NCI-H510A treated with DMSO at 0.1 percent for 48 hours (cell line): ENCODE results near the gene SDE2.
"Not testable (repeated sequence)": the region's sequence is repeated elsewhere in the genome, so short reads cannot be mapped to it uniquely, and the experiment has no call there.

Experiments
- DNase-seq: peaks from one replicate; lab custom pipeline; 2025; lab: John Stamatoyannopoulos, UW

Gene SDE2

DNA sequence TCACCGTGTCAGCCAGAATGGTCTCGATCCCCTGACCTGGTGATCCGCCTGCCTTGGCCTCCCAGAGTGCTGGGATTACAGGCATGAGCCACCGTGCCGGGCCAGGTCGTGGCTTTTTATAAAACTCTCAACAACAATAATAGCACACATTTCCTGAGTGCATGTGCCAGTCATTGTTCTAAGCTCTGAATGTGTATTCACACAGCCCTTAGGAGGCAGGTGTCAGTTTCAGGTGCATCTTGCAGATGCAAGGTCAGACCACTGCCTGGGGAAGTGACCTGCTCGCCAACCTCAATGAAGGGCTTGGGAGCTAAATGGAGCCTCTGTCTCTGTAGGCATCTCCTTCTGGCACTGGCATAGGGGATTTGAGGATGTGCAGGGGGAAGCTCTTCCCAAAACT is 56.6 kb downstream of the SDE2 start:
- peak; percentile 30 for DNase-seq

- no peak for DNase-seq
Measured at GRCh38 chr1:225941942-225942222, 57.3 kb downstream of the SDE2 start.

DNA sequence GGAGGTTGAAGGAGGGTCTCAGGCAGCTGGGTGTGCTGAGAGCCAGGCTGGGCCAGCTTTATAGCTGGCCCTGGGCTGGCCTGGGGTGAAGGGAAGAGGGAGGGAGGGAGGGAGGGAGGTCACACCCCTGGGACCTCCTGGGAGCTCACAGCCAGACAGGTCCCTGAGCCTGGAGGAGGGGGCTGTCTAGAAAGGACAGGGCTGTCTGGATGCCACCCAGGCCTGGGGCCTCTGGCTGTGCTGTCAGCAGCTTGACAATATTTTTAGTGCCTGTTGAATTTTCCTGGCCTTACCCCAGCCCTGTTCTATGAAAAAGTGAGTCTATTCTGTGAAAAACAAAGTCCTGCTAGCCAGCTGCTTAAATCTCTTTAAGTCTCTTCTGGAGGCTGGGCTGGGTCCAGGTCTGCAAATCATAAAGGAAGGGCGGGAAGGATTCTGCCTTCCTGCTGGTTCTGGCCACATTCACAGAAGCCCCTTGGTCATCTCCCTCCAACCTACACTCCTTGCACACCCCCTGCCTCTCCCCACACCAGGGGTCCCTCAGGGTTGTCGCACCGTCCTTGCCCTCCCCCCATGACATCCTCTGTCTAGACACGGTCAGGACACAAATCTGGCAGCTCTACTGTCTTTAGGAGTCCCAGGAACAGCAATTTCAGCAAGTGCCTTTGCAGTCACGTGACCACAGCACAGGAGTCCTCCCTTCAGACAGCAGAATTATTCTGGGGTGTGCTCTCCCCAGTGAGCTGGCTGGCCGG is 57.8 kb downstream of the SDE2 start, which contains the start of gene LEFTY2:
Gene LEFTY2, minus strand, starts transcription at position 34 of the 755 bp plus-strand sequence. CDS start 80 bp downstream, outside the sequence.
- no peak for DNase-seq

- no peak for DNase-seq
Measured at GRCh38 chr1:225940385-225941151, 58.6 kb downstream of the SDE2 start.

DNA sequence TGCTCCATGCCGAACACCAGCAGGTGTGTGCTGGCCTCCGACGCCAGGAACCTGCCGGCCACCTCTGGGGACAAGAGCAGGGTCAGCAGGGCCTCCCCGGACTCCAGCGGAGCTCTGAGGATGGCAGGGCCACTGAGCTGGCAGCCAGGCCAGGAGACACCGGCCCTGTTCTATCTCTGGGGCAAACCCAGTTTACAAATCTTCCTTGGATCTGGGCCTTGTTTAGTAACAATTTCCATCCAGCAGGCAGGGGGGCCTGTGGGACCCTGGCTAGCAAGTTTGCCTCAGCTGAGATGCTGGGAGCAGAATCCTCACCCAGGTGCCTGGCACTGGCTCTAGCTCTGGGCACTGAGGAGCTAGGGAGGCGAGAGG is 59.2 kb downstream of the SDE2 start:
- DNase-seq, result not testable (repeated sequence)

GRCh38 chr1:225939097-225939938 is 59.8 kb downstream of the SDE2 start:
- not testable (repeated sequence) for DNase-seq

GRCh38 chr1:225937048-225937968 is 61.8 kb downstream of the SDE2 start:
- DNase-seq, result peak; percentile 31

DNA sequence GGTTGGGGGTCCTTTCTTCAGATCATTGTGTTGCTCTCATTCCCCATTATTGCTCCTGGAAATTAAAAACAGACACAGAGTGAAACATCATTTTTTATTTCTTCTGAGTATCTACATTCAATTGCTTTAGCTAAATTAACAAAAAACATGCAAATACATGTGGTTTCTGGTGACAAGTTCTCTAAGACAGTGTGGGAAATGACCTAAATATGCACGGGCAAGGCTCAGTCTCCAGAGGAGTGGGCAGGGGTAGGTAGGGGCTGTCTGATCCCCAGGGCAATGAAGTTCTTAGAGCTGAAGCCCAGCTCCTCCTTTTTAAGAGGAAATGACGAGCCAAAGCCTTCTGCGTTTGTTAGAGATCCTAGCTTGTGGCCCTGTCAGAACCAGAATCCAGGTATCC is 62.6 kb downstream of the SDE2 start:
- no peak for DNase-seq

DNA sequence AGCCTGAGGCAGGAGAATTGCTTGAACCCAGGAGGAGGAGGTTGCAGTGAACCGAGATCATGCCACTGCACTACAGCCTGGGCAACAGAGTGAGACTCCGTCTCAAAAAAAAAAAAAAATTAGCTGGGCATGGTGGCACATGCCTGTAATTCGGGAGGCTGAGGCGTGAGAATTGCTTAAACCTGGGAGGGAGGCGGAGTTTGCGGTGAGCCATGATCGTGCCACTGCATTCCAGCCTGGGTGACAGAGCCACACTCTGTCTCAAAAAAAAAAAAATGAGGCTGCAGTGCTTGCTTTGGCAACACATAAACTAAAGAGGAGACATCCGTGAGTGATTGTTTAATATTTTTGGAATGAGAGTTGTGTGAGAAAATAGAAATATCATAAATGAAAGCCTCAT is 63.1 kb downstream of the SDE2 start:
- not testable (repeated sequence) for DNase-seq

GRCh38 chr1:225934711-225935110 is 64.4 kb downstream of the SDE2 start:
- no peak for DNase-seq

DNA sequence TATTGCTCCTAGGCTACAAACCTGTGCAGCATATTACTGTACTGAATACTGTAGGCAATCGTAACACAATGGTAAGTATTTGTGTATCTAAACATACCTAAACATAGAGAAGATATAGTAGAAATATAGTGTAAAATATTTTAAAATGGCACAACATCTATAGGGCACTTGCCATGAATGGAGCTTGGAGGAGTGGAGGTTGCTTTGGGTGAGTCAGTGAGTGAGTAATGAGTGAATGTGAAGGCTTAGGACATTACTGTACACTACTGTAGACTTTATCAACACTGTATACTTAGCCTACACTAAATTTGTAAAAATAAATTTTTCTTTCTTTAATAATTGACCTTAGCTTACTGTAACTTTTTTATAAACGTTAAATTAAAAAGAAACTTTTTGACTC is 66.1 kb downstream of the SDE2 start:
- no peak for DNase-seq
